BE2C (cell line): ENCODE measurements around the gene PRKCB.

ENCODE experiments used
- DNase-seq: peaks from one replicate; pipeline ENCODE4 v3.0.0-alpha.2; 2020
- H3K27me3 ChIP-seq: fragments of 250-450 bp; sonication (Bioruptor Pico); 2 replicates; pipeline ENCODE4 v1.5.1; 2020; ENCODE audit warnings: mild to moderate bottlenecking
- H3K36me3 ChIP-seq: fragments of 250-450 bp; sonication (Bioruptor Pico); 2 replicates; pipeline ENCODE4 v1.5.1; 2020; ENCODE audit warnings: mild to moderate bottlenecking
- H3K4me1 ChIP-seq: fragments of 250-450 bp; sonication (Bioruptor Pico); 2 replicates; pipeline ENCODE4 v1.5.1; 2020
- H3K4me3 ChIP-seq: 2 replicates; pipeline ENCODE4 v1.5.1; 2011; ENCODE audit warnings: low read depth, low read length
- H3K9me3 ChIP-seq: fragments of 250-450 bp; sonication (Bioruptor Pico); 2 replicates; pipeline ENCODE4 v1.5.1; 2020
- CTCF ChIP-seq: IDR thresholded peaks from 2 replicates; pipeline ENCODE4 v1.5.1; 2012; ENCODE audit warnings: mild to moderate bottlenecking, low read depth, low read length

Gene PRKCB

DNA sequence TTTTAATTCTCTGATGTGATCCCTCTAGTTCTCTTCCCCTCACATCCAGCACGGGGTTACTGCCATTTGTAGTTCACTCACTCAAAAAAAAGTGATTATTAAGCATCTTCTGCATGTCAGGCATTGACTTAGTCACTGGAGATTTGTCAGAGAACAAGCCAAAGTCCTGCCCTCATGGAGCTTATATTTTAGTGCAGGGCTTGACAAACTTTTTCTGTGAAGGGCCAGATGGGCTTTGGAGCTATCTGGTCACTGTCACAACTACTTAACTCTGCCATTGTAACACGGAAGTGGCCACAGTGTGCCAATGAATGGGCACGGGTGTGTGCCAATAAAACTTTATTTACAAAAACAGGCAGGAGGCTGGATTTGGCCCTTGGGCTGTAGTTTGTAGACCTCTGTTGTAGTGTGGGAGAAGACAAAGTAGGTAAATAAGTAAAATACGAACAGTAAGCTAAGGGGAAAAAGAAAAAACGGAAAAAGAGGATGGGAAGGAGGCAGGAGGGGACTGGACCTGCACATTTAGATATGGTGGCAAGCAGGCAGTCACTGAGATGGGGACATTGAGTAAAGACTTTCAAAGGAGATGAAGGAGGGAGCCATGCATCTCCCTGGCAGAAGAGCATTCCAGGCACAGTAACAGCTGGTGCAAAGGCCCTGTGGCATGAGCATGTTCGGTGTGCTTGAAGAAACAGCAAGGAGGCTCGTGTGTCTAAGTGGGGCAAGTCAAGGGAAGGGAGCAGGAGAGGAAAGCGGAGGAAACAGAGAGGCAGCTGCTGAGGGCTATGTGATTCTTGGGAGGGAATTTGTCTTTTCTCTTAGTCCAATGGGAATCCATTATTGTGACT, 217.5 kb downstream of the PRKCB start:
- Histone ChIP-seq H3K27me3 (no peaks in the 10 kb centered on the region), H3K36me3 (no peaks in the 10 kb centered on the region), H3K4me1 (no peaks in the 10 kb centered on the region), H3K9me3 (no peaks in the 10 kb centered on the region), H3K4me3 (no peak overlapping the region)
- TF ChIP-seq CTCF = no peak
- no peak for DNase-seq

GRCh38 chr16:24054741-24055491, 219.1 kb downstream of the PRKCB start:
- DNase-seq = no peak
- H3K27me3 ChIP-seq = no peaks in the 10 kb centered on the region
- H3K36me3 ChIP-seq = no peaks in the 10 kb centered on the region
- no peak for TF ChIP-seq CTCF
- no peaks in the 10 kb centered on the region for H3K4me1 ChIP-seq
- no peaks in the 10 kb centered on the region for H3K9me3 ChIP-seq
- H3K4me3 ChIP-seq = no peak overlapping the region

DNA sequence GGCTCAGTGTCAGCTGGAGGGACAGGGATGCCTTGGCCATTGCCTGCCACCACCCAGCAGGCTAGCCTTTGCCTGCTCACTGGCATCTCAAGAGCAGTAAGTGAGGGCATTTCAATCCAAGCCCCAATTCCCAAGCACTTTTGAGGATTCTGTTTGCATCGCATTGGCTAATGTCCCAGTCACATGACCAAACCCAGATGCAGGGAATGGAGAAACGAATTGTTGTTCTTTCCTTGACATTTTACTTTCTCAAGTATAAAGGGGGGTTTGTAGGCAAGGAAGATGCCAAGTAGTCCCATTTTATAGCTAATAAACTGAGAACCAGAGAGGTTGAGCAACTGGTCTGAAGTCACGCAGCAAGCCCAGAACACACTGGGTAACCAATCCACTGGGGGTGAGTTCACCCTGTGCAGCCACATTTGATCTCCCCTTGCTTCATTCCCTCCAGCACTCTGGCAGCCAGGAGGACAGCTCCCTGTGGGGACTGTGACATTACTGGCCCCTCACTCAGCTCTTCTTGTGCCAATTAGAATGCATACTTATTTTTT, 226.6 kb downstream of the PRKCB start:
- H3K4me3 ChIP-seq = no peak overlapping the region
- no peaks in the 10 kb centered on the region for H3K4me1 ChIP-seq
- no peak for TF ChIP-seq CTCF
- H3K36me3 ChIP-seq = no peaks in the 10 kb centered on the region
- DNase-seq = no peak
- no peaks in the 10 kb centered on the region for H3K27me3 ChIP-seq
- no peaks in the 10 kb centered on the region for H3K9me3 ChIP-seq

GRCh38 chr16:24069036-24069590, 233.3 kb downstream of the PRKCB start:
- Histone ChIP-seq H3K36me3 (no peaks in the 10 kb centered on the region), H3K4me1 (no peaks in the 10 kb centered on the region), H3K4me3 (no peak overlapping the region), H3K9me3 (no peaks in the 10 kb centered on the region), H3K27me3 (no peaks in the 10 kb centered on the region)
- no peak for TF ChIP-seq CTCF
- no peak for DNase-seq

- Histone ChIP-seq H3K27me3 (no peaks in the 10 kb centered on the region), H3K36me3 (no peaks in the 10 kb centered on the region), H3K4me3 (no peak overlapping the region), H3K4me1 (no peaks in the 10 kb centered on the region), H3K9me3 (no peaks in the 10 kb centered on the region)
- DNase-seq = peak; percentile 18
- peak; percentile 59 for TF ChIP-seq CTCF
These were observed 235.1 kb downstream of the PRKCB start for GRCh38 chr16:24070851-24071250.
